HEK293T (cell line): ENCODE results near the gene IPO5.

Experiments
- ARNT ChIP-seq: fragments of 450-650 bp; IDR thresholded peaks from 2 replicates; pipeline ENCODE4 v1.6.1; 2017; ENCODE audit warnings: mild to moderate bottlenecking
- BHLHE40 ChIP-seq: fragments of 450-650 bp; IDR thresholded peaks from 2 replicates; pipeline ENCODE4 v1.6.1; 2016; ENCODE audit warnings: mild to moderate bottlenecking, moderate library complexity, borderline replicate concordance
- FOXA1 ChIP-seq: fragments of 450-650 bp; IDR thresholded peaks from 2 replicates; pipeline ENCODE4 v1.6.1; 2016; ENCODE audit warnings: mild to moderate bottlenecking
- FOXM1 ChIP-seq: fragments of 450-650 bp; IDR thresholded peaks from 2 replicates; pipeline ENCODE4 v1.6.1; 2017; ENCODE audit warnings: mild to moderate bottlenecking, borderline replicate concordance
- NFRKB ChIP-seq: fragments of 450-650 bp; IDR thresholded peaks from 2 replicates; pipeline ENCODE4 v1.6.1; 2016; ENCODE audit warnings: mild to moderate bottlenecking, moderate library complexity
- SP1 ChIP-seq: fragments of 450-650 bp; IDR thresholded peaks from 2 replicates; pipeline ENCODE4 v1.6.1; 2017

- TF ChIP-seq ARNT (no peak), FOXA1 (no peak), NFRKB (no peak), SP1 (no peak), FOXM1 (no peak), BHLHE40 (no peak)
Observed at GRCh38 chr13:98032168-98032567, 78.7 kb downstream of the IPO5 start.
